Body of pancreas (tissue), 4 donors: ENCODE measurements around the gene FBXO46.

Experiments used
- CTCF ChIP-seq, 7 experiments: fragments of 450-650 bp in 4 of 7; fragments of 200-600 bp in 3 of 7; sonication (generic) in 3 of 7; IDR thresholded peaks; one replicate each; pipeline ENCODE4 v1.5.1; 2016 to 2019; ENCODE audit warnings: antibody characterized with exemption in 7 of 7
- POLR2A ChIP-seq, 3 donors: fragments of 450-650 bp; IDR thresholded peaks; one replicate each; pipeline ENCODE4 v1.6.1; 2016; ENCODE audit warnings: antibody characterized with exemption in 3 of 3, mild to moderate bottlenecking in 2 of 3

- TF ChIP-seq CTCF (IDR thresholded peaks at IDR 0.05) (no peak), POLR2A (IDR thresholded peaks at IDR 0.05) (no peak)
Observed at GRCh38 chr19:45705115-45705514, 25.6 kb downstream of the FBXO46 start.
